B cell (primary cell): ENCODE data around the gene GHDC. TPM values are rescaled to one million over a fixed set of nuclear protein-coding genes. Genes with fewer than 3 reads are reported as not detected.

Experiments used
- polyA plus RNA-seq: library from polyadenylated mRNA; depleted of rRNA; stranded (reverse); fragments of >200 nt; gene quantifications from 2 replicates; pipeline ENCODE4 v1.2.3, GENCODE V29; 2012
- total RNA-seq, 2 donors: library from RNA; stranded (reverse); fragments of 120-200 nt in 1 of 2; gene quantifications; 1 replicate in 1 of 2; 2 replicates in 1 of 2; pipeline versions ENCODE4 v1.2.3 to v1.2.4, GENCODE V29; 2013 to 2022

Gene GHDC
- total and polyA plus RNA-seq, 2 donors (not counting 1 experiment from before 2014, with no cell fraction given) = 41.5 to 65.4 TPM

Other genes with a start within 250 kb of the GHDC start
- gene CNP, start 227.7 kb downstream of the GHDC start, total RNA-seq = 45.2 and 59.0 TPM in 2 replicates
- 15.9 and 19.0 TPM in 2 replicates for gene CNP, start 227.7 kb downstream of the GHDC start, polyA plus RNA-seq
- gene DNAJC7, start 177.1 kb downstream of the GHDC start, total RNA-seq = 150 and 152 TPM in 2 replicates
- gene DNAJC7, start 177.1 kb downstream of the GHDC start, polyA plus RNA-seq = 22.0 and 25.8 TPM in 2 replicates
- gene NKIRAS2, start 174.4 kb downstream of the GHDC start, total RNA-seq = 22.0 and 23.7 TPM in 2 replicates
- gene NKIRAS2, start 174.4 kb downstream of the GHDC start, polyA plus RNA-seq = 21.4 and 29.2 TPM in 2 replicates
- gene C17orf113, start 143.9 kb downstream of the GHDC start, total RNA-seq = 2.1 TPM in 2 replicates
- 0.66 and 1.2 TPM in 2 replicates for gene C17orf113, start 143.9 kb downstream of the GHDC start, polyA plus RNA-seq
- gene ZNF385C, start 96.0 kb downstream of the GHDC start, total RNA-seq = 0.78 and 1.1 TPM in 2 replicates
- gene ZNF385C, start 96.0 kb downstream of the GHDC start, polyA plus RNA-seq = 0.33 and 0.40 TPM in 2 replicates
- gene DHX58, start 81.8 kb downstream of the GHDC start, total RNA-seq = 34.6 and 39.7 TPM in 2 replicates
- 31.6 and 57.6 TPM in 2 replicates for gene DHX58, start 81.8 kb downstream of the GHDC start, polyA plus RNA-seq
- gene KAT2A, start 73.1 kb downstream of the GHDC start, total RNA-seq = 61.6 and 66.3 TPM in 2 replicates
- gene KAT2A, start 73.1 kb downstream of the GHDC start, polyA plus RNA-seq = 155 TPM in 2 replicates
- not detected in 2 replicates for gene HSPB9, start 71.7 kb downstream of the GHDC start, total RNA-seq
- 0.09 and 0.10 TPM in 2 replicates for gene HSPB9, start 71.7 kb downstream of the GHDC start, polyA plus RNA-seq
- gene RAB5C, start 39.5 kb downstream of the GHDC start, total RNA-seq = 79.9 and 81.9 TPM in 2 replicates
- gene RAB5C, start 39.5 kb downstream of the GHDC start, polyA plus RNA-seq = 110 and 143 TPM in 2 replicates
- gene KCNH4, start 13.4 kb downstream of the GHDC start, total RNA-seq = 0.51 and 0.62 TPM in 2 replicates
- 0.65 and 1.0 TPM in 2 replicates for gene KCNH4, start 13.4 kb downstream of the GHDC start, polyA plus RNA-seq
- gene HCRT, start 9.0 kb downstream of the GHDC start, total RNA-seq = not detected in 2 replicates
- not detected in 2 replicates for gene HCRT, start 9.0 kb downstream of the GHDC start, polyA plus RNA-seq
- gene STAT5B, start 81.9 kb upstream of the GHDC start, total RNA-seq = 95.7 and 103 TPM in 2 replicates
- gene STAT5B, start 81.9 kb upstream of the GHDC start, polyA plus RNA-seq = 70.0 and 89.3 TPM in 2 replicates
- 104 and 110 TPM in 2 replicates for gene STAT5A, start 94.0 kb upstream of the GHDC start, total RNA-seq
- gene STAT5A, start 94.0 kb upstream of the GHDC start, polyA plus RNA-seq = 48.8 and 63.0 TPM in 2 replicates
- gene STAT3, start 193.9 kb upstream of the GHDC start, total RNA-seq = 140 and 151 TPM in 2 replicates
- 50.1 and 53.4 TPM in 2 replicates for gene STAT3, start 193.9 kb upstream of the GHDC start, polyA plus RNA-seq
- not detected in 2 replicates for gene CAVIN1, start 228.8 kb upstream of the GHDC start, total RNA-seq
- not detected in 2 replicates for gene CAVIN1, start 228.8 kb upstream of the GHDC start, polyA plus RNA-seq